Endothelial cell of umbilical vein (primary cell): ENCODE measurements around the gene FXYD6.

Experiments used
- CTCF ChIP-seq, 2 donors: IDR thresholded peaks; 1 replicate in 1 of 2; 2 replicates in 1 of 2; pipeline ENCODE4 v1.5.1; 2011; ENCODE audit warnings: low read length in 2 of 2, mild to moderate bottlenecking in 2 of 2, moderate library complexity in 2 of 2, control low read depth in 1 of 2, inconsistent platforms in 1 of 2, low read depth in 1 of 2; ENCODE audit not compliant: insufficient read depth in 1 of 2; ENCODE audit errors: extremely low read depth in 1 of 2
- EZH2 ChIP-seq: IDR thresholded peaks from 2 replicates; pipeline ENCODE4 v1.6.1; 2012; ENCODE audit warnings: borderline replicate concordance, low read depth, mild to moderate bottlenecking, moderate library complexity, low read length, inconsistent platforms; ENCODE audit not compliant: severe bottlenecking
- FOS ChIP-seq: IDR thresholded peaks from 2 replicates; pipeline ENCODE4 v1.6.1; 2011; ENCODE audit warnings: mild to moderate bottlenecking, low read length, moderate library complexity, borderline replicate concordance; ENCODE audit not compliant: insufficient read depth

- TF ChIP-seq EZH2 (no peak), FOS (no peak), CTCF (IDR thresholded peaks at IDR 0.05; ENCODE audit: extremely low read depth in 1 of 2, insufficient read depth in 1 of 2, low read depth in 1 of 2, low read length in 2 of 2) (no peak)
Measured at GRCh38 chr11:117808784-117809183, 67.7 kb downstream of the FXYD6 start.
